Gastroesophageal sphincter (tissue), 3 donors: ENCODE data around the gene PLCB1.

Experiments
- POLR2AphosphoS5 ChIP-seq: sonication (generic); formaldehyde crosslinking; IDR thresholded peaks from one replicate; pipeline ENCODE4 v1.6.1; 2017; ENCODE audit warnings: antibody characterized with exemption
- TF ChIP-seq, protein P1 (sequence below), 4 experiments: fragments of 200-600 bp in 2 of 4; fragments of 450-650 bp in 2 of 4; sonication (generic) in 1 of 4; IDR thresholded peaks; one replicate each; pipeline ENCODE4 v1.5.1; 2017 to 2019; ENCODE audit warnings: antibody characterized with exemption in 4 of 4, mild to moderate bottlenecking in 2 of 4, moderate library complexity in 2 of 4

DNA sequence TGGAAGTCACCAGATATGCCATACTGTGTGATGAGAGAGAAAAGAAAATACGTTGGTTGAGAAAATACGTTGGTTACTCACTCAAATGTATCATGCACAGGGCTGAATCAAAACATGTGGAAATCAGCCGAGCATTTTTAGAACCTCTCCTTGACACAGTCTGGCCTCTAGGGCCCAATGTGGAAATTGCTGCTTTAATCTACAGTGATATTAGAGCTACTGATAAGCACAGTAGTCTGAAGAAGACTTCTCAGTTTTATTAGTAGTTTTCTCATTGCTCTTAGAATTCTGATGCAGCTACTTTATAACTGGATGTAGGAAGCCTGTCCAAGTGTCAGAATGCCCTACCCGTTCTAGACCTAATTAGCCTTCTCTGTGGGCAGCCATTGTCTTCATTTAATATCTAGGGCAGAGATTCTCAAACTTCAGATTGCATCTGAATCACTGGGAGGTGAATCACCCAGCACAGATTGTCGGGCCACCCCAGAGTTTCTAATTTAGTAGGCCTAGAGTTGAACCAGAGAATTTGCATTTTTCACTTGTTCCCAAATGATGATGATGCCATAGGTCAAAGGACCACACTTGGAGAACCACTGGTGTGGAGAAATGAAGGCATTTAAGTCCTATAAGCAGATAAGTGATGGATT lies 229.1 kb downstream of the PLCB1 start:
- TF ChIP-seq, protein P1, sequence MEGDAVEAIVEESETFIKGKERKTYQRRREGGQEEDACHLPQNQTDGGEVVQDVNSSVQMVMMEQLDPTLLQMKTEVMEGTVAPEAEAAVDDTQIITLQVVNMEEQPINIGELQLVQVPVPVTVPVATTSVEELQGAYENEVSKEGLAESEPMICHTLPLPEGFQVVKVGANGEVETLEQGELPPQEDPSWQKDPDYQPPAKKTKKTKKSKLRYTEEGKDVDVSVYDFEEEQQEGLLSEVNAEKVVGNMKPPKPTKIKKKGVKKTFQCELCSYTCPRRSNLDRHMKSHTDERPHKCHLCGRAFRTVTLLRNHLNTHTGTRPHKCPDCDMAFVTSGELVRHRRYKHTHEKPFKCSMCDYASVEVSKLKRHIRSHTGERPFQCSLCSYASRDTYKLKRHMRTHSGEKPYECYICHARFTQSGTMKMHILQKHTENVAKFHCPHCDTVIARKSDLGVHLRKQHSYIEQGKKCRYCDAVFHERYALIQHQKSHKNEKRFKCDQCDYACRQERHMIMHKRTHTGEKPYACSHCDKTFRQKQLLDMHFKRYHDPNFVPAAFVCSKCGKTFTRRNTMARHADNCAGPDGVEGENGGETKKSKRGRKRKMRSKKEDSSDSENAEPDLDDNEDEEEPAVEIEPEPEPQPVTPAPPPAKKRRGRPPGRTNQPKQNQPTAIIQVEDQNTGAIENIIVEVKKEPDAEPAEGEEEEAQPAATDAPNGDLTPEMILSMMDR (IDR thresholded peaks at IDR 0.05): peak in 3 of 4 experiments; percentile 21 to 28 (median 26)
- no peak for TF ChIP-seq POLR2AphosphoS5
